ENCODE results near the gene SH3BGR. TPM values are rescaled to one million over a fixed set of nuclear protein-coding genes. Genes with fewer than 3 reads are reported as not detected.
A peak's percentile ranks its signal among the peaks of the same experiment; 100 is the strongest.

SH3BGR gene
- total RNA-seq, 4 donors from 2014 or later: 0.75 to 116 (median 4.2) TPM

GRCh38 chr21:39452207-39452969, 618 bp downstream of the SH3BGR start:
- TF ChIP-seq POLR2A (IDR thresholded peaks at IDR 0.05): no peak
- TF ChIP-seq, protein P1, sequence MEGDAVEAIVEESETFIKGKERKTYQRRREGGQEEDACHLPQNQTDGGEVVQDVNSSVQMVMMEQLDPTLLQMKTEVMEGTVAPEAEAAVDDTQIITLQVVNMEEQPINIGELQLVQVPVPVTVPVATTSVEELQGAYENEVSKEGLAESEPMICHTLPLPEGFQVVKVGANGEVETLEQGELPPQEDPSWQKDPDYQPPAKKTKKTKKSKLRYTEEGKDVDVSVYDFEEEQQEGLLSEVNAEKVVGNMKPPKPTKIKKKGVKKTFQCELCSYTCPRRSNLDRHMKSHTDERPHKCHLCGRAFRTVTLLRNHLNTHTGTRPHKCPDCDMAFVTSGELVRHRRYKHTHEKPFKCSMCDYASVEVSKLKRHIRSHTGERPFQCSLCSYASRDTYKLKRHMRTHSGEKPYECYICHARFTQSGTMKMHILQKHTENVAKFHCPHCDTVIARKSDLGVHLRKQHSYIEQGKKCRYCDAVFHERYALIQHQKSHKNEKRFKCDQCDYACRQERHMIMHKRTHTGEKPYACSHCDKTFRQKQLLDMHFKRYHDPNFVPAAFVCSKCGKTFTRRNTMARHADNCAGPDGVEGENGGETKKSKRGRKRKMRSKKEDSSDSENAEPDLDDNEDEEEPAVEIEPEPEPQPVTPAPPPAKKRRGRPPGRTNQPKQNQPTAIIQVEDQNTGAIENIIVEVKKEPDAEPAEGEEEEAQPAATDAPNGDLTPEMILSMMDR (IDR thresholded peaks at IDR 0.05): no peak
- Histone ChIP-seq H3K4me1 (peaks cover 0 to 13% (median 0%) of the 10 kb centered on the region in 3 donors), H3K4me3 (peak overlapping the region in 3 of 4 donors; percentile 28 to 49 (median 31)), H3K9me3 (no peaks in the 10 kb centered on the region), H3K27me3 (no peaks in the 10 kb centered on the region), H3K36me3 (no peaks in the 10 kb centered on the region), H3K27ac (peak overlapping the region in 3 of 4 donors; percentile 67 to 72 (median 71))
- intact Hi-C loops (cut with DNase I): no loop called here
- 54 to 59% methylated on average over 10 of the region's 10 CpGs for WGBS, 2 donors
- DNase-seq: no peak

DNA sequence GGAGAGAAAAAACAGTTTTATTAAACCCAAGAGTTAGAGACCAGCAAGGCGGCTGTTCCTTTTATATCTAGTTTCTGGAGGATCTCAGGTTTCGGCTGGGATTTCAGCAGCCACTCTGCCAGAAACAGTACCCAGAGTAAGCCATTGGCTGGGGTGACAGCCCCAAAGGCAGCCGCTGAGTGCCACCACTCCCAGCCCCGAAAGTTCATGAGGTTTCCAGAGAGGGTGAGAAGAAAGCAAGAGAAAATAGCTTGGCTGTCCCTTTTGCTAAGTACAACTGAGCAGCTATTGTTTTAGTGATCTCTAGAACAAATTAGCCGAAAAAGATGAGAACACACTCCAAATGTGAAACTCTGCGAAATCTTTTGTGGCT, 1.2 kb downstream of the SH3BGR start:
- Histone ChIP-seq H3K27me3 (no peaks in the 10 kb centered on the region), H3K4me1 (peaks cover 0 to 13% (median 0%) of the 10 kb centered on the region in 3 donors), H3K27ac (peak overlapping the region in 3 of 4 donors; percentile 58 to 72 (median 71)), H3K36me3 (no peaks in the 10 kb centered on the region), H3K4me3 (peak overlapping the region in 3 of 4 donors; percentile 28 to 49 (median 31)), H3K9me3 (no peaks in the 10 kb centered on the region)
- intact Hi-C loops (cut with DNase I): no loop called here
- WGBS, 2 donors: 81 to 94% methylated on average over 6 of the region's 6 CpGs
- TF ChIP-seq POLR2A (IDR thresholded peaks at IDR 0.05): no peak
- TF ChIP-seq, protein P1 (IDR thresholded peaks at IDR 0.05): no peak
- DNase-seq: no peak

- WGBS, 2 donors: 91 to 92% methylated on average over 4 of the region's 4 CpGs
- intact Hi-C loops (cut with DNase I): no loop called here
- TF ChIP-seq, protein P1 (IDR thresholded peaks at IDR 0.05): no peak
- TF ChIP-seq POLR2A (IDR thresholded peaks at IDR 0.05): no peak
- Histone ChIP-seq H3K27ac (peak overlapping the region in 2 of 4 donors; percentile 71 to 72), H3K36me3 (no peaks in the 10 kb centered on the region), H3K27me3 (no peaks in the 10 kb centered on the region), H3K4me3 (no peak overlapping the region), H3K9me3 (no peaks in the 10 kb centered on the region), H3K4me1 (peaks cover 0 to 13% (median 0%) of the 10 kb centered on the region in 3 donors)
- no peak for DNase-seq
These were observed 1.9 kb downstream of the SH3BGR start for GRCh38 chr21:39453571-39454179.

DNA sequence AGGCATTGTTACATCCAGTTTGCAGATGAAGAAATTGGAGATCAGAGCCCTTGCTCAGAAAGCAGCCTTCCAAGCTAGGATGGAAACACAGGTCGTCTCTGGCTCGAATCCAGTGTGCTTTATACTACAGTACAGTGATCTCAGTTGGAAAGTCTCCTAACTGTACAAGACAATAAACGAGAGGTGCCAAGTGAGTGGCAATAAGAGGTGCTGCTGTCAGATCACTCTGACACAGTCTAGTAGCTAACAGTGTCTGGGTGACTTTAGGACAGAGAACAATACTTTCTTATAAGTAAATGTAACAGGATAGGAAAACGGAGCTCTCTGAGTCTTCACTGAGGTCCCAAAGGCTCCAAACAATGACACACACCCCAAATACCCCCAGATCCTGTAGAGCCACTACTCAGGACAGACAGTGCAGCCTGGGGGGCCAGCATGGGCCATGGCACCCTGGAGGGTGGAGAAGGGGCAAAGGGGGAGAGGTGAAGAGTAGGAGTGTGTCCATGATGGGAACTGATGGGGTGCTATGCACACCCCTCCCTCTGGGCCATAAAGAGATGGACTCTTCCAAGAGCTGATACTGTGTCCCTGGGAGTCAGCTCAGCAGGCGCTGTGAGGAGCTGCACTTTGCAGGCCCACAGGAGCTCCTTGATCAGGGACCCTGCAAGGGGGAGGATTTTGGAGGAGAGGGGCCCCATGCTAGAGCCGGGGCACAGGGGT, 3.3 kb downstream of the SH3BGR start:
- H3K27ac ChIP-seq: peak overlapping the region in 1 of 4 donors; percentile 19
- H3K9me3 ChIP-seq: no peaks in the 10 kb centered on the region
- H3K4me3 ChIP-seq: no peak overlapping the region
- WGBS, 2 donors: 51 to 57% methylated on average over 5 of the region's 6 CpGs
- intact Hi-C loops (cut with DNase I): no loop called here
- peaks cover 0 to 13% (median 0%) of the 10 kb centered on the region in 3 donors for H3K4me1 ChIP-seq
- TF ChIP-seq, protein P1 (IDR thresholded peaks at IDR 0.05): no peak
- no peak for TF ChIP-seq POLR2A (IDR thresholded peaks at IDR 0.05)
- DNase-seq: no peak
- no peaks in the 10 kb centered on the region for H3K36me3 ChIP-seq
- no peaks in the 10 kb centered on the region for H3K27me3 ChIP-seq

Measured in esophagus squamous epithelium (tissue), 5 donors.